Neural crest cell (in vitro differentiated cells): ENCODE measurements around the gene KIAA1755. TPM values are rescaled to one million over a fixed set of nuclear protein-coding genes. Genes with fewer than 3 reads are reported as not detected.

Source experiments
- DNase-seq: peaks from one replicate; pipeline ENCODE4 v3.0.0; 2021; ENCODE audit warnings: low read depth, mixed read lengths, low spot score
- H3K27ac Mint-ChIP-seq: one replicate; pipeline ENCODE4 v1.8.0; 2021; ENCODE audit warnings: mild to moderate bottlenecking, mixed read lengths; ENCODE audit not compliant: unreplicated experiment
- H3K27me3 Mint-ChIP-seq: 2 replicates; pipeline ENCODE4 v1.8.0; 2021; ENCODE audit warnings: low read depth, mild to moderate bottlenecking, mixed read lengths
- H3K36me3 Mint-ChIP-seq: 2 replicates; pipeline ENCODE4 v1.8.0; 2021; ENCODE audit warnings: low read depth, mild to moderate bottlenecking, mixed read lengths
- H3K4me1 Mint-ChIP-seq: 2 replicates; pipeline ENCODE4 v1.8.0; 2021; ENCODE audit warnings: mixed read lengths
- H3K4me3 Mint-ChIP-seq: one replicate; pipeline ENCODE4 v1.8.0; 2021; ENCODE audit warnings: mild to moderate bottlenecking, mixed read lengths
- H3K9me3 Mint-ChIP-seq: 2 replicates; pipeline ENCODE4 v1.8.0; 2021; ENCODE audit warnings: mixed read lengths
- total RNA-seq: library from RNA; stranded (reverse); gene quantifications from 2 replicates; pipeline ENCODE4 v1.2.1, GENCODE V29; 2021
- TF ChIP-seq, protein P1 (sequence below): fragments of 200-600 bp; sonication (generic); conservative IDR thresholded peaks from 2 replicates; pipeline ENCODE4 v1.5.0; 2021; ENCODE audit warnings: antibody characterized with exemption, mild to moderate bottlenecking

Gene KIAA1755
- total RNA-seq, 1 donor from 2014 or later, result 8.6 TPM

- no peak overlapping the region for H3K4me3 Mint-ChIP-seq
- no peak for DNase-seq
- H3K36me3 Mint-ChIP-seq, result no peaks in the 10 kb centered on the region
- peaks cover 4% of the 10 kb centered on the region for H3K9me3 Mint-ChIP-seq
- no peaks in the 10 kb centered on the region for H3K4me1 Mint-ChIP-seq
- no peak overlapping the region for H3K27ac Mint-ChIP-seq
- TF ChIP-seq, protein P1, sequence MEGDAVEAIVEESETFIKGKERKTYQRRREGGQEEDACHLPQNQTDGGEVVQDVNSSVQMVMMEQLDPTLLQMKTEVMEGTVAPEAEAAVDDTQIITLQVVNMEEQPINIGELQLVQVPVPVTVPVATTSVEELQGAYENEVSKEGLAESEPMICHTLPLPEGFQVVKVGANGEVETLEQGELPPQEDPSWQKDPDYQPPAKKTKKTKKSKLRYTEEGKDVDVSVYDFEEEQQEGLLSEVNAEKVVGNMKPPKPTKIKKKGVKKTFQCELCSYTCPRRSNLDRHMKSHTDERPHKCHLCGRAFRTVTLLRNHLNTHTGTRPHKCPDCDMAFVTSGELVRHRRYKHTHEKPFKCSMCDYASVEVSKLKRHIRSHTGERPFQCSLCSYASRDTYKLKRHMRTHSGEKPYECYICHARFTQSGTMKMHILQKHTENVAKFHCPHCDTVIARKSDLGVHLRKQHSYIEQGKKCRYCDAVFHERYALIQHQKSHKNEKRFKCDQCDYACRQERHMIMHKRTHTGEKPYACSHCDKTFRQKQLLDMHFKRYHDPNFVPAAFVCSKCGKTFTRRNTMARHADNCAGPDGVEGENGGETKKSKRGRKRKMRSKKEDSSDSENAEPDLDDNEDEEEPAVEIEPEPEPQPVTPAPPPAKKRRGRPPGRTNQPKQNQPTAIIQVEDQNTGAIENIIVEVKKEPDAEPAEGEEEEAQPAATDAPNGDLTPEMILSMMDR, result no peak
- H3K27me3 Mint-ChIP-seq, result no peaks in the 10 kb centered on the region
Observed at GRCh38 chr20:38190936-38191371, 69.6 kb downstream of the KIAA1755 start.

DNA sequence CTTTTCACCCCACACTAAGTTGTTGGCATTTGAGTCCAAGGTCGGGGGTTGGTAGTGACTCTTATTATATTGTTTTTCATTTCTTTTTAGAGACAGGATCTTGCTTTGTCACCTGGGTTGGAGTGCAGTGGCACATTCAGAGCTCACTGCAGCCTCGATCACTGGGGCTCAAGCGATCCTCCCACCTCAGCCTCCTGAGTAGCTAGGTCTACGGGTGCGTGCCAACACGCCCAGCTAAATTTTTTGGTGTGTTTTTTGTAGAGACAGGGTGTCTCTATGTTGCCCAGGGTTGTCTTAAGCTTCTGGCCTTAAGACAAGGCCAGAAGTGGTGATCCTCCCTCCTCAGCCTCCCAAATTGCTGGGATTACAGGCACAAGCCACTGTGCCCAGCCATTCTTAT, 70.4 kb downstream of the KIAA1755 start:
- H3K4me3 Mint-ChIP-seq, result no peak overlapping the region

GRCh38 chr20:38187517-38187916, 73.0 kb downstream of the KIAA1755 start:
- H3K9me3 Mint-ChIP-seq, result no peaks in the 10 kb centered on the region
- TF ChIP-seq, protein P1, result no peak
- no peak overlapping the region for H3K4me3 Mint-ChIP-seq
- H3K36me3 Mint-ChIP-seq, result no peaks in the 10 kb centered on the region
- H3K4me1 Mint-ChIP-seq, result no peaks in the 10 kb centered on the region
- H3K27me3 Mint-ChIP-seq, result no peaks in the 10 kb centered on the region
- H3K27ac Mint-ChIP-seq, result no peak overlapping the region
- no peak for DNase-seq

More for the DNA sequence above, 70.4 kb downstream of the KIAA1755 start:
- Mint-ChIP-seq H3K9me3 (peaks cover 4% of the 10 kb centered on the region), H3K27ac (no peak overlapping the region), H3K36me3 (no peaks in the 10 kb centered on the region), H3K4me1 (no peaks in the 10 kb centered on the region), H3K27me3 (no peaks in the 10 kb centered on the region)
- DNase-seq, result no peak
- TF ChIP-seq, protein P1, result no peak

- Mint-ChIP-seq H3K4me3 (no peak overlapping the region), H3K27me3 (no peaks in the 10 kb centered on the region), H3K36me3 (no peaks in the 10 kb centered on the region), H3K4me1 (no peaks in the 10 kb centered on the region), H3K9me3 (no peaks in the 10 kb centered on the region), H3K27ac (no peak overlapping the region)
- TF ChIP-seq, protein P1, result no peak
- no peak for DNase-seq
Observed at GRCh38 chr20:38186788-38187221, 73.7 kb downstream of the KIAA1755 start.

DNA sequence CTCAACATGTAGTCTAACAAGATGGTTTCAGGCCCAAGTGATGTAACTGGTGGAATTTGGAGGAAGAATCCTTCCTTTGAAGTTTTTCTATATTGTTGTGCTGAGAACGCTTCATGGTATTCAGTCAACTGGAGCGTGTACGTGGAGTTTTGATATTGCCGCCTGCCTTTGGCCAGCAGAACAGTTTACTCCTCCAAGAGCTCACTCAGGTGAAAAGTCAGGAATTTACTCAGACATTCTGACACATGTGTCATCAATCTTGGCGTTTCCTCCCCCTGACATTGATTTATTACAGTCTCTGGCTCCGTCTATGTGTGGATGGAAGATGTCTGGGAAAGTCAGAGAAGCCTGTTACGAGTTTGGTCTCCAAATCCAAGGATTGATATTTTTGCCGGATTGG, 76.4 kb downstream of the KIAA1755 start:
- TF ChIP-seq, protein P1, result no peak
- Mint-ChIP-seq H3K4me3 (no peak overlapping the region), H3K36me3 (no peaks in the 10 kb centered on the region), H3K9me3 (no peaks in the 10 kb centered on the region), H3K4me1 (peaks cover 13% of the 10 kb centered on the region), H3K27ac (no peak overlapping the region), H3K27me3 (no peaks in the 10 kb centered on the region)
- DNase-seq, result no peak

GRCh38 chr20:38181971-38182370, 78.6 kb downstream of the KIAA1755 start:
- H3K4me1 Mint-ChIP-seq, result peaks cover 17% of the 10 kb centered on the region
- no peaks in the 10 kb centered on the region for H3K9me3 Mint-ChIP-seq
- no peaks in the 10 kb centered on the region for H3K36me3 Mint-ChIP-seq
- no peak overlapping the region for H3K27ac Mint-ChIP-seq
- H3K4me3 Mint-ChIP-seq, result no peak overlapping the region
- H3K27me3 Mint-ChIP-seq, result no peaks in the 10 kb centered on the region
- TF ChIP-seq, protein P1, result no peak
- no peak for DNase-seq
